ENCODE data around the gene SUGCT.
"Not testable (repeated sequence)": the region's sequence is repeated elsewhere in the genome, so short reads cannot be mapped to it uniquely, and the experiment has no call there.

SUGCT gene

GRCh38 chr7:40231796-40232195 lies 97.0 kb downstream of the SUGCT start:
- no peak overlapping the region for H3K4me3 Mint-ChIP-seq
- no peaks in the 10 kb centered on the region for H3K27me3 Mint-ChIP-seq (ENCODE audit: low read depth)
- no peak overlapping the region for H3K27ac Mint-ChIP-seq
- no peak for DNase-seq (ENCODE audit: low spot score)
- no peaks in the 10 kb centered on the region for H3K4me1 Mint-ChIP-seq (ENCODE audit: low read depth)
- H3K9me3 Mint-ChIP-seq: no peaks in the 10 kb centered on the region
- no peaks in the 10 kb centered on the region for H3K36me3 Mint-ChIP-seq (ENCODE audit: low read depth)

GRCh38 chr7:40232242-40232893 lies 97.6 kb downstream of the SUGCT start:
- Mint-ChIP-seq H3K4me1 (ENCODE audit: low read depth) (no peaks in the 10 kb centered on the region), H3K27me3 (ENCODE audit: low read depth) (no peaks in the 10 kb centered on the region), H3K4me3 (no peak overlapping the region), H3K9me3 (no peaks in the 10 kb centered on the region), H3K27ac (no peak overlapping the region), H3K36me3 (ENCODE audit: low read depth) (no peaks in the 10 kb centered on the region)
- no peak for DNase-seq (ENCODE audit: low spot score)

GRCh38 chr7:40234046-40234445 lies 99.2 kb downstream of the SUGCT start:
- DNase-seq (ENCODE audit: low spot score): no peak
- Mint-ChIP-seq H3K9me3 (no peaks in the 10 kb centered on the region), H3K4me3 (no peak overlapping the region), H3K27ac (no peak overlapping the region), H3K27me3 (ENCODE audit: low read depth) (no peaks in the 10 kb centered on the region), H3K36me3 (ENCODE audit: low read depth) (no peaks in the 10 kb centered on the region), H3K4me1 (ENCODE audit: low read depth) (no peaks in the 10 kb centered on the region)

GRCh38 chr7:40234666-40235065 lies 99.9 kb downstream of the SUGCT start:
- no peaks in the 10 kb centered on the region for H3K36me3 Mint-ChIP-seq (ENCODE audit: low read depth)
- no peaks in the 10 kb centered on the region for H3K27me3 Mint-ChIP-seq (ENCODE audit: low read depth)
- no peak overlapping the region for H3K4me3 Mint-ChIP-seq
- no peaks in the 10 kb centered on the region for H3K9me3 Mint-ChIP-seq
- no peaks in the 10 kb centered on the region for H3K4me1 Mint-ChIP-seq (ENCODE audit: low read depth)
- no peak overlapping the region for H3K27ac Mint-ChIP-seq
- no peak for DNase-seq (ENCODE audit: low spot score)

GRCh38 chr7:40237731-40238130 lies 102.9 kb downstream of the SUGCT start:
- Mint-ChIP-seq H3K27ac (no peak overlapping the region), H3K36me3 (ENCODE audit: low read depth) (no peaks in the 10 kb centered on the region), H3K9me3 (no peaks in the 10 kb centered on the region), H3K27me3 (ENCODE audit: low read depth) (no peaks in the 10 kb centered on the region), H3K4me3 (no peak overlapping the region), H3K4me1 (ENCODE audit: low read depth) (no peaks in the 10 kb centered on the region)
- no peak for DNase-seq (ENCODE audit: low spot score)

GRCh38 chr7:40239755-40240303 lies 105.0 kb downstream of the SUGCT start:
- Mint-ChIP-seq H3K27me3 (ENCODE audit: low read depth) (no peaks in the 10 kb centered on the region), H3K27ac (no peak overlapping the region), H3K4me1 (ENCODE audit: low read depth) (no peaks in the 10 kb centered on the region), H3K9me3 (no peaks in the 10 kb centered on the region), H3K4me3 (no peak overlapping the region), H3K36me3 (ENCODE audit: low read depth) (no peaks in the 10 kb centered on the region)
- no peak for DNase-seq (ENCODE audit: low spot score)

- H3K4me3 Mint-ChIP-seq: no peak overlapping the region
- no peaks in the 10 kb centered on the region for H3K4me1 Mint-ChIP-seq (ENCODE audit: low read depth)
- H3K9me3 Mint-ChIP-seq: no peaks in the 10 kb centered on the region
- DNase-seq (ENCODE audit: low spot score): no peak
- no peak overlapping the region for H3K27ac Mint-ChIP-seq
- H3K36me3 Mint-ChIP-seq (ENCODE audit: low read depth): no peaks in the 10 kb centered on the region
- H3K27me3 Mint-ChIP-seq (ENCODE audit: low read depth): no peaks in the 10 kb centered on the region
Measured at GRCh38 chr7:40243076-40243475, 108.3 kb downstream of the SUGCT start.

- Mint-ChIP-seq H3K27ac (no peak overlapping the region), H3K36me3 (ENCODE audit: low read depth) (no peaks in the 10 kb centered on the region), H3K9me3 (no peaks in the 10 kb centered on the region), H3K4me1 (ENCODE audit: low read depth) (no peaks in the 10 kb centered on the region), H3K27me3 (ENCODE audit: low read depth) (no peaks in the 10 kb centered on the region), H3K4me3 (no peak overlapping the region)
- no peak for DNase-seq (ENCODE audit: low spot score)
Measured at GRCh38 chr7:40244226-40244625, 109.4 kb downstream of the SUGCT start.

- Mint-ChIP-seq H3K4me1 (ENCODE audit: low read depth) (no peaks in the 10 kb centered on the region), H3K36me3 (ENCODE audit: low read depth) (no peaks in the 10 kb centered on the region), H3K9me3 (no peaks in the 10 kb centered on the region), H3K27ac (no peak overlapping the region), H3K4me3 (no peak overlapping the region), H3K27me3 (ENCODE audit: low read depth) (no peaks in the 10 kb centered on the region)
- no peak for DNase-seq (ENCODE audit: low spot score)
Measured at GRCh38 chr7:40248681-40249080, 113.9 kb downstream of the SUGCT start.

- H3K4me3 Mint-ChIP-seq; H3K27ac Mint-ChIP-seq; H3K27me3 Mint-ChIP-seq (ENCODE audit: low read depth); H3K9me3 Mint-ChIP-seq; H3K36me3 Mint-ChIP-seq (ENCODE audit: low read depth); DNase-seq (ENCODE audit: low spot score); H3K4me1 Mint-ChIP-seq (ENCODE audit: low read depth): not testable (repeated sequence)
Measured at GRCh38 chr7:40253444-40253843, 118.6 kb downstream of the SUGCT start.

GRCh38 chr7:40263752-40264390 lies 129.1 kb downstream of the SUGCT start:
- no peaks in the 10 kb centered on the region for H3K9me3 Mint-ChIP-seq
- no peaks in the 10 kb centered on the region for H3K4me1 Mint-ChIP-seq (ENCODE audit: low read depth)
- no peak for DNase-seq (ENCODE audit: low spot score)
- H3K27ac Mint-ChIP-seq: no peak overlapping the region
- H3K36me3 Mint-ChIP-seq (ENCODE audit: low read depth): no peaks in the 10 kb centered on the region
- no peak overlapping the region for H3K4me3 Mint-ChIP-seq
- no peaks in the 10 kb centered on the region for H3K27me3 Mint-ChIP-seq (ENCODE audit: low read depth)

GRCh38 chr7:40267583-40267982 lies 132.8 kb downstream of the SUGCT start:
- Mint-ChIP-seq H3K9me3 (no peaks in the 10 kb centered on the region), H3K27ac (no peak overlapping the region), H3K27me3 (ENCODE audit: low read depth) (no peaks in the 10 kb centered on the region), H3K4me3 (no peak overlapping the region), H3K36me3 (ENCODE audit: low read depth) (no peaks in the 10 kb centered on the region), H3K4me1 (ENCODE audit: low read depth) (no peaks in the 10 kb centered on the region)
- DNase-seq (ENCODE audit: low spot score): no peak

GRCh38 chr7:40268810-40269209 lies 134.0 kb downstream of the SUGCT start:
- H3K4me1 Mint-ChIP-seq (ENCODE audit: low read depth); H3K27ac Mint-ChIP-seq; H3K36me3 Mint-ChIP-seq (ENCODE audit: low read depth); H3K4me3 Mint-ChIP-seq; DNase-seq (ENCODE audit: low spot score); H3K27me3 Mint-ChIP-seq (ENCODE audit: low read depth); H3K9me3 Mint-ChIP-seq: not testable (repeated sequence)

GRCh38 chr7:40276061-40276460 lies 141.3 kb downstream of the SUGCT start:
- no peak for DNase-seq (ENCODE audit: low spot score)
- Mint-ChIP-seq H3K4me3 (no peak overlapping the region), H3K36me3 (ENCODE audit: low read depth) (no peaks in the 10 kb centered on the region), H3K27me3 (ENCODE audit: low read depth) (no peaks in the 10 kb centered on the region), H3K27ac (no peak overlapping the region), H3K4me1 (ENCODE audit: low read depth) (no peaks in the 10 kb centered on the region), H3K9me3 (no peaks in the 10 kb centered on the region)

GRCh38 chr7:40279991-40280390 lies 145.2 kb downstream of the SUGCT start:
- H3K27me3 Mint-ChIP-seq (ENCODE audit: low read depth): no peaks in the 10 kb centered on the region
- H3K9me3 Mint-ChIP-seq: no peaks in the 10 kb centered on the region
- DNase-seq (ENCODE audit: low spot score): no peak
- H3K36me3 Mint-ChIP-seq (ENCODE audit: low read depth): no peaks in the 10 kb centered on the region
- H3K4me1 Mint-ChIP-seq (ENCODE audit: low read depth): no peaks in the 10 kb centered on the region
- no peak overlapping the region for H3K27ac Mint-ChIP-seq
- H3K4me3 Mint-ChIP-seq: no peak overlapping the region

All from T-helper 2 cell treated with Interferon-gamma antibody and Interleukin-4, amounts not matched to agents 5 μg/mL and 100 μg/mL, for 36 hours (primary cell).